GM23338 (cell line): ENCODE measurements around the gene CYB5D1.

Experiments used
- CREB1 ChIP-seq: fragments of 250-450 bp; sonication (Bioruptor Pico); IDR thresholded peaks from 2 replicates; pipeline ENCODE4 v1.5.0; 2020; ENCODE audit warnings: low read depth, mild to moderate bottlenecking, moderate library complexity
- CTCF ChIP-seq, 2 experiments: fragments of 200-600 bp in 1 of 2; sonication (generic) in 1 of 2; conservative IDR thresholded peaks; 2 replicates each; pipeline versions ENCODE4 v1.5.1 to v1.6.1; 2016 to 2017; ENCODE audit warnings: antibody characterized with exemption in 2 of 2, low read depth in 2 of 2, mild to moderate bottlenecking in 2 of 2, moderate library complexity in 1 of 2
- EZH2 ChIP-seq: fragments of 200-600 bp; sonication (generic); IDR thresholded peaks from one replicate; pipeline ENCODE4 v1.8.0; 2017; ENCODE audit warnings: antibody characterized with exemption, mild to moderate bottlenecking, low read depth; ENCODE audit not compliant: unreplicated experiment
- EZH2phosphoT487 ChIP-seq: fragments of 200-600 bp; sonication (generic); IDR thresholded peaks from one replicate; pipeline ENCODE4 v1.8.1; 2018; ENCODE audit warnings: antibody characterized with exemption; ENCODE audit not compliant: unreplicated experiment
- JUNB ChIP-seq: IDR thresholded peaks from one replicate; pipeline ENCODE4 v1.6.1; 2016; ENCODE audit warnings: antibody characterized with exemption; ENCODE audit not compliant: unreplicated experiment
- POLR2AphosphoS5 ChIP-seq: IDR thresholded peaks from 2 replicates; pipeline ENCODE4 v1.6.1; 2016; ENCODE audit warnings: antibody characterized with exemption, low read depth
- STAT1 ChIP-seq: IDR thresholded peaks from one replicate; pipeline ENCODE4 v1.6.1; 2016; ENCODE audit warnings: antibody characterized with exemption; ENCODE audit not compliant: unreplicated experiment
- TF ChIP-seq, protein P1 (sequence below): IDR thresholded peaks from one replicate; pipeline ENCODE4 v1.6.1; 2018; ENCODE audit warnings: antibody characterized with exemption; ENCODE audit not compliant: unreplicated experiment

GRCh38 chr17:7911116-7911515 is 53.3 kb downstream of the CYB5D1 start:
- TF ChIP-seq CTCF (conservative IDR thresholded peaks at IDR 0.05; ENCODE audit: low read depth in 2 of 2) (no peak), POLR2AphosphoS5 (no peak), CREB1 (CRISPR knock-in tag) (no peak), STAT1 (no peak), EZH2 (no peak), EZH2phosphoT487 (no peak), JUNB (no peak)
- TF ChIP-seq, protein P1, sequence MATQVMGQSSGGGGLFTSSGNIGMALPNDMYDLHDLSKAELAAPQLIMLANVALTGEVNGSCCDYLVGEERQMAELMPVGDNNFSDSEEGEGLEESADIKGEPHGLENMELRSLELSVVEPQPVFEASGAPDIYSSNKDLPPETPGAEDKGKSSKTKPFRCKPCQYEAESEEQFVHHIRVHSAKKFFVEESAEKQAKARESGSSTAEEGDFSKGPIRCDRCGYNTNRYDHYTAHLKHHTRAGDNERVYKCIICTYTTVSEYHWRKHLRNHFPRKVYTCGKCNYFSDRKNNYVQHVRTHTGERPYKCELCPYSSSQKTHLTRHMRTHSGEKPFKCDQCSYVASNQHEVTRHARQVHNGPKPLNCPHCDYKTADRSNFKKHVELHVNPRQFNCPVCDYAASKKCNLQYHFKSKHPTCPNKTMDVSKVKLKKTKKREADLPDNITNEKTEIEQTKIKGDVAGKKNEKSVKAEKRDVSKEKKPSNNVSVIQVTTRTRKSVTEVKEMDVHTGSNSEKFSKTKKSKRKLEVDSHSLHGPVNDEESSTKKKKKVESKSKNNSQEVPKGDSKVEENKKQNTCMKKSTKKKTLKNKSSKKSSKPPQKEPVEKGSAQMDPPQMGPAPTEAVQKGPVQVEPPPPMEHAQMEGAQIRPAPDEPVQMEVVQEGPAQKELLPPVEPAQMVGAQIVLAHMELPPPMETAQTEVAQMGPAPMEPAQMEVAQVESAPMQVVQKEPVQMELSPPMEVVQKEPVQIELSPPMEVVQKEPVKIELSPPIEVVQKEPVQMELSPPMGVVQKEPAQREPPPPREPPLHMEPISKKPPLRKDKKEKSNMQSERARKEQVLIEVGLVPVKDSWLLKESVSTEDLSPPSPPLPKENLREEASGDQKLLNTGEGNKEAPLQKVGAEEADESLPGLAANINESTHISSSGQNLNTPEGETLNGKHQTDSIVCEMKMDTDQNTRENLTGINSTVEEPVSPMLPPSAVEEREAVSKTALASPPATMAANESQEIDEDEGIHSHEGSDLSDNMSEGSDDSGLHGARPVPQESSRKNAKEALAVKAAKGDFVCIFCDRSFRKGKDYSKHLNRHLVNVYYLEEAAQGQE, result no peak
